K562 (cell line): ENCODE data around the gene HOXA7. TPM values are rescaled to one million over a fixed set of nuclear protein-coding genes. Genes with fewer than 3 reads are reported as not detected.

Source experiments
- ARNT ChIP-seq, 2 experiments: fragments of 450-650 bp; IDR thresholded peaks; 2 replicates each; pipeline ENCODE4 v1.6.1; 2016; ENCODE audit warnings: mild to moderate bottlenecking in 1 of 2
- CREB3 ChIP-seq: fragments of 450-650 bp; conservative IDR thresholded peaks from 2 replicates; pipeline ENCODE4 v1.6.1; 2016; ENCODE audit warnings: missing genetic modification characterization, low read depth, mild to moderate bottlenecking, missing compliant biosample characterization, moderate library complexity
- DDX20 ChIP-seq: fragments of 450-650 bp; IDR thresholded peaks from 2 replicates; pipeline ENCODE4 v1.6.1; 2016; ENCODE audit warnings: missing genetic modification characterization, low read depth, mild to moderate bottlenecking, missing compliant biosample characterization, moderate library complexity
- E2F8 ChIP-seq: fragments of 450-650 bp; IDR thresholded peaks from 2 replicates; pipeline ENCODE4 v1.7.1; 2018; ENCODE audit warnings: mild to moderate bottlenecking, low read depth; ENCODE audit not compliant: partially characterized antibody
- FOXK2 ChIP-seq, 2 experiments: fragments of 450-650 bp; IDR thresholded peaks in 1 of 2; conservative IDR thresholded peaks in 1 of 2; 2 replicates each; pipeline ENCODE4 v1.6.1; 2016; ENCODE audit warnings: low read depth in 2 of 2, mild to moderate bottlenecking in 1 of 2
- GTF2E2 ChIP-seq: fragments of 200-800 bp; sonication (Bioruptor generic); IDR thresholded peaks from 2 replicates; pipeline ENCODE4 v1.6.1; 2016; ENCODE audit warnings: missing genetic modification characterization, missing compliant biosample characterization
- IRF2 ChIP-seq: sonication (generic); formaldehyde crosslinking; IDR thresholded peaks from 2 replicates; pipeline ENCODE4 v1.8.1; 2022; ENCODE audit warnings: mild to moderate bottlenecking, missing genetic modification reagents
- KLF16 ChIP-seq: IDR thresholded peaks from 2 replicates; pipeline ENCODE4 v1.6.1; 2016; ENCODE audit warnings: antibody characterized with exemption
- LARP7 ChIP-seq: fragments of 450-650 bp; IDR thresholded peaks from 2 replicates; pipeline ENCODE4 v1.6.1; 2016
- MYNN ChIP-seq, 2 experiments: sonication (generic); formaldehyde crosslinking in 1 of 2; IDR thresholded peaks; 2 replicates each; pipeline versions ENCODE4 v1.5.0 to v1.6.1; 2016 to 2020; ENCODE audit warnings: antibody characterized with exemption in 1 of 2, missing genetic modification reagents in 1 of 2
- NFIC ChIP-seq: fragments of 450-650 bp; IDR thresholded peaks from 2 replicates; pipeline ENCODE4 v1.6.1; 2017; ENCODE audit warnings: mild to moderate bottlenecking, inconsistent platforms
- PCBP1 ChIP-seq: fragments of 200-400 bp; formaldehyde crosslinking; IDR thresholded peaks from 2 replicates; pipeline ENCODE4 v1.6.1; 2018; ENCODE audit warnings: mild to moderate bottlenecking, low read depth, low read length; ENCODE audit not compliant: poor library complexity, severe bottlenecking
- RBFOX2 ChIP-seq: fragments of 200-400 bp; formaldehyde crosslinking; IDR thresholded peaks from 2 replicates; pipeline ENCODE4 v1.6.1; 2017; ENCODE audit warnings: low read depth, mild to moderate bottlenecking, low read length, moderate library complexity
- RBM25 ChIP-seq: fragments of 200-400 bp; formaldehyde crosslinking; IDR thresholded peaks from 2 replicates; pipeline ENCODE4 v1.6.1; 2018; ENCODE audit warnings: low read length, low read depth, moderate library complexity; ENCODE audit not compliant: severe bottlenecking
- RHOXF2B ChIP-seq: fragments of 250-450 bp; sonication (Bioruptor Pico); conservative IDR thresholded peaks from 2 replicates; pipeline ENCODE4 v1.5.1; 2021
- SMAD4 ChIP-seq: fragments of 250-450 bp; sonication (Bioruptor Pico); conservative IDR thresholded peaks from 2 replicates; pipeline ENCODE4 v1.8.0; 2021; ENCODE audit warnings: inconsistent platforms, mild to moderate bottlenecking, moderate library complexity
- SNIP1 ChIP-seq: fragments of 450-650 bp; IDR thresholded peaks from 2 replicates; pipeline ENCODE4 v1.7.1; 2017; ENCODE audit warnings: low read depth, mild to moderate bottlenecking
- SPI1 ChIP-seq: IDR thresholded peaks from 2 replicates; pipeline ENCODE4 v1.6.1; 2011; ENCODE audit warnings: low read depth, low read length, control low read depth, borderline replicate concordance
- TAF1 ChIP-seq: IDR thresholded peaks from 2 replicates; pipeline ENCODE4 v1.6.1; 2011; ENCODE audit warnings: mild to moderate bottlenecking, low read length, moderate library complexity; ENCODE audit not compliant: insufficient read depth, control insufficient read depth, severe bottlenecking; ENCODE audit errors: extremely low read depth
- U2AF2 ChIP-seq: fragments of 200-400 bp; formaldehyde crosslinking; optimal IDR thresholded peaks from 2 replicates; pipeline ENCODE3; 2017; ENCODE audit warnings: low read depth, mild to moderate bottlenecking, low read length
- ZFP36 ChIP-seq: fragments of 150-350 bp; IDR thresholded peaks from 2 replicates; pipeline ENCODE4 v1.6.1; 2018; ENCODE audit warnings: low read length, low read depth; ENCODE audit not compliant: partially characterized antibody
- ZNF12 ChIP-seq: sonication (generic); formaldehyde crosslinking; IDR thresholded peaks from 2 replicates; pipeline ENCODE4 v1.4.0; 2020; ENCODE audit warnings: mild to moderate bottlenecking, missing genetic modification reagents
- ZNF347 ChIP-seq: fragments of 450-650 bp; formaldehyde crosslinking; IDR thresholded peaks from 2 replicates; pipeline ENCODE4 v1.4.0; 2020; ENCODE audit warnings: low read depth, mild to moderate bottlenecking, moderate library complexity
- polyA plus RNA-seq, 8 experiments: library from polyadenylated mRNA; depleted of rRNA in 4 of 8; stranded (reverse) in 5 of 8; unstranded in 3 of 8; fragments of >200 nt; fragmentation: Nextera tagmentation in 2 of 8; fragmentation: Illumina TruSeq in 1 of 8; extraction: Ambion mirVana in 2 of 8; extraction: Trizol in 1 of 8; gene quantifications; 2 replicates each; pipeline versions ENCODE4 v1.2.1 to v1.2.3, GENCODE V29; 2011 to 2014; ENCODE audit warnings: inconsistent platforms in 1 of 8, missing spikeins in 1 of 8
- total RNA-seq, 7 experiments: library from RNA; depleted of rRNA in 6 of 7; stranded (reverse); fragments of >200 nt in 6 of 7; fragmentation: Illumina TruSeq in 2 of 7; extraction: Trizol in 2 of 7; gene quantifications; 2 replicates each; pipeline versions ENCODE4 v1.2.1 to v1.2.3, GENCODE V29; 2011 to 2021; ENCODE audit warnings: low replicate concordance in 1 of 7

Gene HOXA7
- total and polyA plus RNA-seq, 9 of the 15 experiments (the other 6 are each of a cell fraction or from before 2014, with no cell fraction given) = not detected

- no peak for TF ChIP-seq ZNF12 (CRISPR knock-in tag)
- TF ChIP-seq E2F8 = no peak
- peak; percentile 2 for TF ChIP-seq ZFP36
- no peak for TF ChIP-seq MYNN (IDR thresholded peaks at IDR 0.05)
- TF ChIP-seq MYNN (CRISPR knock-in tag; IDR thresholded peaks at IDR 0.05) = no peak
- 0 out of 2 replicates have a peak, but pooled peaks have one; percentile 39 for TF ChIP-seq SMAD4 (CRISPR knock-in tag)
- TF ChIP-seq PCBP1 = peak; percentile 83
- TF ChIP-seq SPI1 = no peak
- no peak for TF ChIP-seq SNIP1
- TF ChIP-seq RBFOX2 = no peak
- no peak for TF ChIP-seq LARP7
- TF ChIP-seq GTF2E2 = no peak
- no peak for TF ChIP-seq RHOXF2B (CRISPR knock-in tag)
- TF ChIP-seq ZNF347 (CRISPR knock-in tag) = no peak
- no peak for TF ChIP-seq ARNT (IDR thresholded peaks at IDR 0.05)
- TF ChIP-seq KLF16 = no peak
- TF ChIP-seq TAF1 = no peak
- TF ChIP-seq U2AF2 = no peak
- TF ChIP-seq CREB3 (tag) = no peak
- peak; percentile 7 for TF ChIP-seq RBM25
- TF ChIP-seq DDX20 (tag) = no peak
- peak; percentile 26; the same call in 1 of the 2 replicates for TF ChIP-seq NFIC
- no peak for TF ChIP-seq FOXK2 (conservative IDR thresholded peaks at IDR 0.05 in 1 of 2, IDR thresholded peaks at IDR 0.05 in 1 of 2; ENCODE audit: low read depth in 2 of 2)
- no peak for TF ChIP-seq IRF2 (CRISPR knock-in tag)
Observed at GRCh38 chr7:27112955-27113949, 43.2 kb downstream of the HOXA7 start (continued).
